GM19452 (cell line): Measurements from ENCODE around the gene FAM200C.
"Not testable (repeated sequence)": the region's sequence is repeated elsewhere in the genome, so short reads cannot be mapped to it uniquely, and the experiment has no call there.

Experiments used
- ATAC-seq: cut with Tn5 transposase; IDR thresholded peaks from one replicate; pipeline ENCODE4 v1.9.1; 2021; ENCODE audit not compliant: unreplicated experiment

FAM200C gene

GRCh38 chr5:160399402-160400353 is at the start of gene FAM200C:
FAM200C (minus strand) TSS chr5:160400054; CDS start chr5:160395490, 4,564 bp downstream.
- ATAC-seq = peak; percentile 85

GRCh38 chr5:160449458-160449857 is 49.6 kb upstream of the FAM200C start:
- no peak for ATAC-seq

- no peak for ATAC-seq
These were observed 49.0 kb upstream of the FAM200C start for GRCh38 chr5:160448886-160449285.

- no peak for ATAC-seq
These were observed 45.9 kb upstream of the FAM200C start for GRCh38 chr5:160445751-160446150.

- no peak for ATAC-seq
These were observed 45.3 kb upstream of the FAM200C start for GRCh38 chr5:160445132-160445531.

GRCh38 chr5:160444407-160444806 is 44.6 kb upstream of the FAM200C start:
- no peak for ATAC-seq

GRCh38 chr5:160442824-160443431 is 43.1 kb upstream of the FAM200C start:
- ATAC-seq = no peak

GRCh38 chr5:160441311-160441781 is 41.5 kb upstream of the FAM200C start:
- no peak for ATAC-seq

- ATAC-seq = peak; percentile 62
These were observed 39.3 kb upstream of the FAM200C start for GRCh38 chr5:160439205-160439600.

GRCh38 chr5:160438316-160439204 is 38.7 kb upstream of the FAM200C start:
- ATAC-seq = peak; percentile 38

- ATAC-seq = no peak
These were observed 37.4 kb upstream of the FAM200C start for GRCh38 chr5:160437271-160437670.

GRCh38 chr5:160436661-160437060 is 36.8 kb upstream of the FAM200C start:
- not testable (repeated sequence) for ATAC-seq

GRCh38 chr5:160436017-160436416 is 36.2 kb upstream of the FAM200C start:
- ATAC-seq = no peak

- no peak for ATAC-seq
These were observed 35.7 kb upstream of the FAM200C start for GRCh38 chr5:160435532-160435931.

GRCh38 chr5:160434022-160434531 is 34.2 kb upstream of the FAM200C start:
- ATAC-seq = peak; percentile 67

- ATAC-seq = no peak
These were observed 32.9 kb upstream of the FAM200C start for GRCh38 chr5:160432787-160433186.

- ATAC-seq = peak; percentile 23
These were observed 32.3 kb upstream of the FAM200C start for GRCh38 chr5:160432196-160432595.

- no peak for ATAC-seq
These were observed 27.8 kb upstream of the FAM200C start for GRCh38 chr5:160427607-160428006.

- ATAC-seq = no peak
These were observed 23.2 kb upstream of the FAM200C start for GRCh38 chr5:160423099-160423498.

- peak; percentile 70 for ATAC-seq
These were observed 21.9 kb upstream of the FAM200C start, which contains the start of gene PTTG1 for GRCh38 chr5:160421625-160422258. PTTG1 (plus strand) TSS chr5:160421855; CDS start chr5:160422313, 458 bp downstream.
